SH-SY5Y (cell line): ENCODE measurements around the gene CD47.

Source experiments
- GATA2 ChIP-seq: IDR thresholded peaks from 2 replicates; pipeline ENCODE4 v1.6.1; 2011; ENCODE audit warnings: mild to moderate bottlenecking, low read depth, low read length
- GATA3 ChIP-seq: IDR thresholded peaks from 2 replicates; pipeline ENCODE4 v1.6.1; 2011; ENCODE audit warnings: low read depth, mild to moderate bottlenecking, low read length, moderate library complexity

DNA sequence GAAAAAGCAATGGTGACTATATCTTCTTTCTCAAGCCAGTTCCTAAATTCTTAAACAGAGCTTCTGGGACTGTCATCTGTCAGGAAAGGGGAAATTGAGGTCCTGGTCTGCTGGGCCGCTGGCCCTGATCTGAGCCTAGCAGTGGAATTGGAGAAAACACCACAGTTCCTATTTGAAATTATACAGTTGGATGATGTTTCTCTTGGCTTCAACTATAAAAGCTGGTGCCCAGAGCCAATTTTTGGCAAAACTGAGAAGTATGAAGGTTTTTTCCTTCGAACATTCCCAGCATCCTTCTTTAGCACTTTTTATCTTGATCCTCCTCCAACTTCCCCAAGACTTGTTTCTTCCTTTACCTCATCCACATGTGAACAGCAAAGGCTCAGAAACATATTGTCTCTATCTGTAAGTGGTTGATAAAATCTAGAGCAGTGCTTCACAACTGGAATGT, 83.9 kb downstream of the CD47 start:
- no peak for TF ChIP-seq GATA2
- no peak for TF ChIP-seq GATA3
